A549 (cell line): ENCODE measurements around the gene RAB10.

Source experiments
- CTCF ChIP-seq: fragments of >200 bp; sonication (Bioruptor Twin); formaldehyde crosslinking; IDR thresholded peaks from 3 replicates; pipeline ENCODE4 v1.5.1; 2016
- EP300 ChIP-seq, 2 experiments: fragments of >200 bp; sonication (Bioruptor Twin); formaldehyde crosslinking; IDR thresholded peaks; 2 replicates in 1 of 2; 3 replicates in 1 of 2; pipeline ENCODE4 v1.6.1; 2016 to 2017
- POLR2A ChIP-seq: IDR thresholded peaks from 2 replicates; pipeline ENCODE4 v1.6.1; 2012; ENCODE audit warnings: mild to moderate bottlenecking, low read length
- RCOR1 ChIP-seq: fragments of 150-350 bp; IDR thresholded peaks from 2 replicates; pipeline ENCODE4 v1.6.1; 2014; ENCODE audit warnings: antibody characterized with exemption, low read length, low read depth
- REST ChIP-seq: fragments of 200-600 bp; sonication (generic); IDR thresholded peaks from 2 replicates; pipeline ENCODE4 v1.6.1; 2016; ENCODE audit warnings: antibody characterized with exemption, mild to moderate bottlenecking, moderate library complexity
- RFX5 ChIP-seq: fragments of 450-650 bp; IDR thresholded peaks from 2 replicates; pipeline ENCODE4 v1.7.1; 2014; ENCODE audit warnings: antibody characterized with exemption, mild to moderate bottlenecking, moderate library complexity

GRCh38 chr2:26119521-26119920 lies 85.6 kb downstream of the RAB10 start:
- TF ChIP-seq CTCF: no peak
- no peak for TF ChIP-seq REST
- TF ChIP-seq POLR2A: no peak
- no peak for TF ChIP-seq RCOR1
- no peak for TF ChIP-seq EP300 (IDR thresholded peaks at IDR 0.05)
- no peak for TF ChIP-seq RFX5
